Measurements from ENCODE around the gene C2orf15. TPM values are rescaled to one million over a fixed set of nuclear protein-coding genes. Genes with fewer than 3 reads are reported as not detected.

Gene C2orf15
- total and polyA plus RNA-seq, 4 donors: 0.24 to 0.65 (median 0.29) TPM

GRCh38 chr2:99140860-99141109 is 722 bp upstream of the C2orf15 start (continued):
- TF ChIP-seq EGR1 (IDR thresholded peaks at IDR 0.05; ENCODE audit: low read depth in 2 of 2): no peak
- no peak for TF ChIP-seq NR2F2 (IDR thresholded peaks at IDR 0.05)
- no peak for TF ChIP-seq YY1 (IDR thresholded peaks at IDR 0.05)

GRCh38 chr2:99150706-99151105 is 9.2 kb downstream of the C2orf15 start:
- Histone ChIP-seq H3K4me1 (ENCODE audit: control insufficient read depth in 4 of 4, insufficient read depth in 4 of 4, low read length in 3 of 4) (peaks cover 0 to 12% (median 8%) of the 10 kb centered on the region in 4 donors), H3K36me3 (ENCODE audit: control insufficient read depth in 4 of 4, insufficient read depth in 3 of 4, low read depth in 1 of 4, low read length in 3 of 4) (no peaks in the 10 kb centered on the region), H3K4me3 (ENCODE audit: low read depth in 1 of 3, low read length in 3 of 3) (no peak overlapping the region), H3K9ac (ENCODE audit: low read depth in 1 of 2, low read length in 2 of 2) (no peak overlapping the region), H3K9me3 (ENCODE audit: control insufficient read depth in 4 of 4, low read length in 3 of 4) (no peaks in the 10 kb centered on the region), H3K27ac (ENCODE audit: low read depth in 1 of 2, low read length in 2 of 2) (no peak overlapping the region), H3K27me3 (ENCODE audit: control insufficient read depth in 4 of 4, insufficient read depth in 4 of 4, low read length in 3 of 4) (no peaks in the 10 kb centered on the region)
- no peak for DNase-seq (ENCODE audit: low spot score)
- 89% methylated on average over 1 of the region's 1 CpG for whole genome bisulfite sequencing
- TF ChIP-seq ATF3 (IDR thresholded peaks at IDR 0.05) (no peak), JUND (IDR thresholded peaks at IDR 0.05) (no peak), SP1 (IDR thresholded peaks at IDR 0.05) (no peak), YY1 (IDR thresholded peaks at IDR 0.05) (no peak), CTCF (IDR thresholded peaks at IDR 0.05; ENCODE audit: low read depth, low read length, missing input control) (no peak), ZBTB33 (IDR thresholded peaks at IDR 0.05) (no peak), HNF4A (conservative IDR thresholded peaks at IDR 0.05) (no peak), FOXA1 (IDR thresholded peaks at IDR 0.05) (no peak), FOXA2 (IDR thresholded peaks at IDR 0.05) (no peak), MAX (IDR thresholded peaks at IDR 0.05) (no peak), NR2F2 (IDR thresholded peaks at IDR 0.05) (no peak)

GRCh38 chr2:99152199-99152895 is 10.8 kb downstream of the C2orf15 start:
- H3K27me3 ChIP-seq (ENCODE audit: control insufficient read depth in 4 of 4, insufficient read depth in 4 of 4, low read length in 3 of 4): no peaks in the 10 kb centered on the region
- H3K4me1 ChIP-seq (ENCODE audit: control insufficient read depth in 4 of 4, insufficient read depth in 4 of 4, low read length in 3 of 4): peaks cover 0 to 16% (median 12%) of the 10 kb centered on the region in 4 donors
- no peak overlapping the region for H3K27ac ChIP-seq (ENCODE audit: low read depth in 1 of 2, low read length in 2 of 2)
- TF ChIP-seq REST (IDR thresholded peaks at IDR 0.05) (no peak), ZBTB33 (IDR thresholded peaks at IDR 0.05) (no peak), RAD21 (IDR thresholded peaks at IDR 0.05) (no peak), EGR1 (IDR thresholded peaks at IDR 0.05; ENCODE audit: low read depth in 2 of 2) (no peak), HNF4A (conservative IDR thresholded peaks at IDR 0.05) (no peak), RXRA (IDR thresholded peaks at IDR 0.05) (no peak), FOXA2 (IDR thresholded peaks at IDR 0.05) (no peak), ATF3 (IDR thresholded peaks at IDR 0.05) (no peak), SP1 (IDR thresholded peaks at IDR 0.05) (no peak), CTCF (IDR thresholded peaks at IDR 0.05; ENCODE audit: low read depth, low read length, missing input control) (no peak), YY1 (IDR thresholded peaks at IDR 0.05) (no peak), MAX (IDR thresholded peaks at IDR 0.05) (no peak), JUND (IDR thresholded peaks at IDR 0.05) (no peak), NR2F2 (IDR thresholded peaks at IDR 0.05) (no peak)
- no peak for DNase-seq (ENCODE audit: low spot score)
- WGBS: 94% methylated on average over 7 of the region's 7 CpGs
- no peak overlapping the region for H3K9ac ChIP-seq (ENCODE audit: low read depth in 1 of 2, low read length in 2 of 2)
- peaks cover 0 to under 1% (median 0%) of the 10 kb centered on the region in 4 donors for H3K36me3 ChIP-seq (ENCODE audit: control insufficient read depth in 4 of 4, insufficient read depth in 3 of 4, low read depth in 1 of 4, low read length in 3 of 4)
- no peak overlapping the region for H3K4me3 ChIP-seq (ENCODE audit: low read depth in 1 of 3, low read length in 3 of 3)
- H3K9me3 ChIP-seq (ENCODE audit: control insufficient read depth in 4 of 4, low read length in 3 of 4): no peaks in the 10 kb centered on the region

Measured in liver (tissue), 9 donors.